H1 (cell line): ENCODE data around the gene LRTM2. TPM values are rescaled to one million over a fixed set of nuclear protein-coding genes. Genes with fewer than 3 reads are reported as not detected.

Experiments used
- CTCF ChIA-PET: fragments of 300-600 bp; sonication (Branson Sonifier 250); formaldehyde crosslinking; loops from one replicate; lab custom pipeline; 2021; ENCODE audit not compliant: partially characterized antibody; lab: Charles Lee
- POLR2A ChIA-PET: fragments of 300-600 bp; sonication (Branson Sonifier 250); formaldehyde crosslinking; loops from one replicate; lab custom pipeline; 2021; ENCODE audit warnings: inconsistent platforms; ENCODE audit not compliant: partially characterized antibody; lab: Charles Lee
- DNase-seq, 2 experiments: peaks; one replicate each; pipeline versions ENCODE4 v3.0.0 to v3.0.0-alpha.2; 2010 to 2022; ENCODE audit warnings: low spot score in 2 of 2, low read depth in 1 of 2, mixed read lengths in 1 of 2
- FAIRE-seq: peaks from 2 replicates; lab custom pipeline; 2011; peaks lifted over from hg19 to GRCh38; lab: Jason Lieb, UNC
- H2AFZ ChIP-seq: 2 replicates; pipeline ENCODE4 v1.8.1; 2012; ENCODE audit warnings: low read length, inconsistent platforms
- H2AK5ac ChIP-seq: 2 replicates; pipeline ENCODE4 v1.6.1; 2013; ENCODE audit warnings: low read depth, low read length
- H2BK120ac ChIP-seq: replicated peaks from 2 replicates; pipeline ENCODE3; 2013; ENCODE audit warnings: low read depth, low read length, inconsistent platforms
- H2BK12ac ChIP-seq: 2 replicates; pipeline ENCODE4 v1.6.1; 2013; ENCODE audit warnings: low read depth, low read length
- H2BK15ac ChIP-seq: 2 replicates; pipeline ENCODE4 v1.6.1; 2013; ENCODE audit warnings: low read length
- H2BK20ac ChIP-seq: 2 replicates; pipeline ENCODE4 v1.6.1; 2013; ENCODE audit warnings: low read length
- H2BK5ac ChIP-seq: 2 replicates; pipeline ENCODE4 v1.6.1; 2013; ENCODE audit warnings: low read depth, low read length
- H3K14ac ChIP-seq: 2 replicates; pipeline ENCODE4 v1.6.1; 2013; ENCODE audit warnings: inconsistent platforms; ENCODE audit not compliant: insufficient read length
- H3K18ac ChIP-seq: 2 replicates; pipeline ENCODE4 v1.6.1; 2013; ENCODE audit warnings: low read length; ENCODE audit errors: extremely low read depth
- H3K23ac ChIP-seq: 2 replicates; pipeline ENCODE4 v1.6.1; 2013; ENCODE audit warnings: inconsistent platforms; ENCODE audit not compliant: insufficient read length
- H3K23me2 ChIP-seq: 2 replicates; pipeline ENCODE4 v1.6.1; 2013; ENCODE audit warnings: low read depth, low read length
- H3K27ac ChIP-seq: 2 replicates; pipeline ENCODE4 v1.6.1; 2011; ENCODE audit warnings: low read depth, low read length, inconsistent platforms
- H3K27me3 ChIP-seq, 4 experiments: replicated peaks in 1 of 4; 1 replicate in 1 of 4; 2 replicates in 3 of 4; pipeline versions ENCODE4 v1.6.1 to v1.8.1; 2011 to 2013; ENCODE audit warnings: low read length in 3 of 4, mild to moderate bottlenecking in 3 of 4, inconsistent platforms in 2 of 4, mixed read lengths in 2 of 4, moderate library complexity in 1 of 4; ENCODE audit not compliant: control insufficient read depth in 3 of 4, insufficient read depth in 3 of 4; ENCODE audit errors: extremely low read depth in 1 of 4
- H3K36me3 ChIP-seq, 4 experiments: 2 replicates each; pipeline versions ENCODE4 v1.6.1 to v1.8.1; 2011 to 2013; ENCODE audit warnings: mild to moderate bottlenecking in 4 of 4, low read length in 3 of 4, moderate library complexity in 2 of 4, control low read depth in 1 of 4, inconsistent platforms in 1 of 4; ENCODE audit not compliant: insufficient read depth in 4 of 4, control insufficient read depth in 2 of 4
- H3K4ac ChIP-seq: replicated peaks from 2 replicates; pipeline ENCODE3; 2013; ENCODE audit warnings: low read length, low read depth, mixed read lengths, inconsistent platforms; ENCODE audit not compliant: insufficient read length
- H3K4me1 ChIP-seq, 4 experiments: replicated peaks in 1 of 4; 1 replicate in 1 of 4; 2 replicates in 3 of 4; pipeline versions ENCODE4 v1.6.1 to v1.8.1; 2011 to 2013; ENCODE audit warnings: low read length in 3 of 4, inconsistent platforms in 2 of 4, mixed read lengths in 1 of 4; ENCODE audit not compliant: insufficient read depth in 4 of 4, control insufficient read depth in 3 of 4
- H3K4me2 ChIP-seq, 2 experiments: 2 replicates each; pipeline versions ENCODE4 v1.6.1 to v1.8.1; 2011 to 2013; ENCODE audit warnings: low read depth in 2 of 2, low read length in 2 of 2, control low read depth in 1 of 2, inconsistent platforms in 1 of 2, mild to moderate bottlenecking in 1 of 2; ENCODE audit not compliant: insufficient read depth in 1 of 2
- H3K4me3 ChIP-seq, 4 experiments: fragments of 200-600, 300-600 bp in 1 of 4; sonication (generic), shearing (Covaris generic), sonication (Bioruptor Twin) in 1 of 4; 2 replicates each; pipeline versions ENCODE4 v1.5.1 to v1.8.1; 2011 to 2016; ENCODE audit warnings: low read length in 4 of 4, low read depth in 3 of 4, control low read depth in 2 of 4, inconsistent platforms in 2 of 4, mild to moderate bottlenecking in 2 of 4, mixed read lengths in 1 of 4, moderate library complexity in 1 of 4; ENCODE audit not compliant: insufficient read depth in 2 of 4; ENCODE audit errors: extremely low read depth in 1 of 4
- H3K56ac ChIP-seq: replicated peaks from 2 replicates; pipeline ENCODE3; 2013; ENCODE audit warnings: low read depth, mild to moderate bottlenecking, mixed read lengths, low read length, inconsistent platforms; ENCODE audit not compliant: insufficient read length
- H3K79me1 ChIP-seq: 2 replicates; pipeline ENCODE4 v1.6.1; 2013; ENCODE audit warnings: low read depth, low read length, control low read depth
- H3K79me2 ChIP-seq, 2 experiments: 2 replicates each; pipeline versions ENCODE4 v1.6.1 to v1.8.1; 2012 to 2013; ENCODE audit warnings: low read length in 2 of 2, mild to moderate bottlenecking in 2 of 2, inconsistent platforms in 1 of 2; ENCODE audit not compliant: insufficient read depth in 2 of 2, control insufficient read depth in 1 of 2
- H3K9ac ChIP-seq, 4 experiments: replicated peaks in 1 of 4; 1 replicate in 1 of 4; 2 replicates in 3 of 4; pipeline versions ENCODE4 v1.6.1 to v1.8.1; 2011 to 2013; ENCODE audit warnings: low read depth in 3 of 4, low read length in 3 of 4, control low read depth in 2 of 4, mild to moderate bottlenecking in 2 of 4, moderate library complexity in 2 of 4, inconsistent platforms in 1 of 4; ENCODE audit errors: extremely low read depth in 1 of 4
- H3K9me3 ChIP-seq, 2 experiments: 2 replicates each; pipeline versions ENCODE4 v1.6.1 to v1.8.1; 2012 to 2013; ENCODE audit warnings: mild to moderate bottlenecking in 2 of 2, moderate library complexity in 2 of 2, control low read depth in 1 of 2, inconsistent platforms in 1 of 2, low read depth in 1 of 2, low read length in 1 of 2, mixed read lengths in 1 of 2; ENCODE audit not compliant: insufficient read depth in 2 of 2
- H4K20me1 ChIP-seq, 2 experiments: replicated peaks in 1 of 2; 2 replicates each; pipeline versions ENCODE3 to v1.8.1; 2011 to 2013; ENCODE audit warnings: inconsistent platforms in 2 of 2, low read length in 2 of 2, mild to moderate bottlenecking in 1 of 2; ENCODE audit not compliant: insufficient read depth in 2 of 2, control insufficient read depth in 1 of 2
- H4K5ac ChIP-seq: 2 replicates; pipeline ENCODE4 v1.6.1; 2013; ENCODE audit warnings: low read length, low read depth, mixed read lengths, inconsistent platforms; ENCODE audit not compliant: insufficient read length
- H4K8ac ChIP-seq: 2 replicates; pipeline ENCODE4 v1.8.0; 2013; ENCODE audit warnings: mild to moderate bottlenecking, moderate library complexity, low read length, inconsistent platforms; ENCODE audit not compliant: insufficient read depth; ENCODE audit errors: extremely low read depth
- H4K91ac ChIP-seq: replicated peaks from 2 replicates; pipeline ENCODE3; 2013; ENCODE audit warnings: low read length, mixed read lengths, inconsistent platforms; ENCODE audit not compliant: insufficient read length
- CREB1 ChIP-seq: IDR thresholded peaks from 2 replicates; pipeline ENCODE4 v1.6.1; 2012; ENCODE audit warnings: inconsistent platforms
- SP2 ChIP-seq: IDR thresholded peaks from 2 replicates; pipeline ENCODE4 v1.6.1; 2012; ENCODE audit warnings: mild to moderate bottlenecking, low read length, inconsistent platforms
- SP4 ChIP-seq: IDR thresholded peaks from 2 replicates; pipeline ENCODE4 v1.6.1; 2012; ENCODE audit warnings: low read length, inconsistent platforms
- WGBS, 2 experiments: shearing (Covaris generic) in 1 of 2; methylation state at CpG; one replicate each; pipeline versions ENCODE4 v1.1.6 to v1.1.7; 2013 to 2015; ENCODE audit warnings: low lambda C conversion rate in 2 of 2, mixed read lengths in 2 of 2, inconsistent platforms in 1 of 2, low coverage in 1 of 2, missing lambda C conversion rate in 1 of 2; ENCODE audit not compliant: insufficient replicate concordance in 2 of 2, insufficient coverage in 1 of 2, insufficient read length in 1 of 2; ENCODE audit errors: extremely low coverage in 1 of 2, missing lambda C conversion rate in 1 of 2; 5-methylcytosine and 5-hydroxymethylcytosine counted together
- polyA plus RNA-seq, 7 experiments: library from polyadenylated mRNA; depleted of rRNA in 3 of 7; stranded (reverse) in 5 of 7; unstranded in 2 of 7; fragments of >200 nt in 5 of 7; fragments of 200-250 nt in 2 of 7; gene quantifications; 1 replicate in 5 of 7; 2 replicates in 1 of 7; 4 replicates in 1 of 7; pipeline versions ENCODE4 v1.2.1 to v1.2.3, GENCODE V29; 2011 to 2013; ENCODE audit warnings: missing spikeins in 2 of 7, mixed read lengths in 2 of 7
- total RNA-seq: library from RNA; stranded (reverse); fragmentation: NEBNext Ultra II Directional; extraction: Animal tissue kit (Norgen Biotek cat#: 25700); gene quantifications from 2 replicates; pipeline ENCODE4 v1.2.1, GENCODE V29; 2021

The LRTM2 gene
- total and polyA plus RNA-seq, 2 of the 8 experiments (the other 6 are each of a cell fraction or from before 2014, with no cell fraction given) = 0.06 TPM; not detected in 1

DNA sequence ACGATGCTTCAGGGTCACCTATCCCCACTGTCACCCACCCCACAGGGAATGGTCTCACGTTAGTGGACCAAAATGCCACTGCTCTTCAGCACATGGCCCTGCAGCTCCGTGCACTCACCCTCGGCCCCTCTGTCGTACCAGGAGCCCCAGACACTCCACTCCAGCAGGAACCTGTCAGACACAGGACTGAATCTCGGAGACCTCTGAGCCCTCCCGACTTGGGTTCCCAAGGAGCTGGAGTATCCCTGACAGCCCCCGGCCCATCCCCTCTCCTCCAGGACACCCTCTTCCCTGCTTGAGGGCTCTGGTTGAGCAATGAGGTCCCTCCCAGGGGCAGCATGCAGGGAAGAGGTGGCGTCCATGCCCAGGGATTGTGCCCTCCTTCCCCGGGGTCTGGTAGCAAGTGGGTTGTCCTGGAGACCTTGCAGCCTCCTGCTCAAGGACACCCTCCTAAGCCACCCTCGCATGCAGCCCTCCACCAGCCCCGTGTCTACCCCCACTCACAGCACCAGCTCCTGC, 20.4 kb upstream of the LRTM2 start:
- Histone ChIP-seq H3K4me2 (no peak overlapping the region), H4K91ac (no peak overlapping the region), H3K27ac (no peak overlapping the region), H2AFZ (no peak overlapping the region), H3K14ac (no peak overlapping the region), H3K18ac (no peak overlapping the region), H2BK12ac (peak overlapping the region; percentile 6; the same call in 1 of the 2 replicates), H4K8ac (no peak overlapping the region; the same call in none of the 2 replicates), H3K23ac (no peak overlapping the region), H2BK5ac (no peak overlapping the region), H3K27me3 (peaks cover 1 to 11% (median 7%) of the 10 kb centered on the region in 4 experiments; a peak in 6 of 7 replicates), H4K5ac (no peak overlapping the region), H4K20me1 (no peaks in the 10 kb centered on the region), H2AK5ac (no peak overlapping the region), H3K79me1 (no peaks in the 10 kb centered on the region), H3K79me2 (no peaks in the 10 kb centered on the region), H2BK15ac (peak overlapping the region; percentile 4; the same call in 1 of the 2 replicates), H2BK20ac (no peak overlapping the region), H3K4me1 (peaks cover 0 to 12% (median 1%) of the 10 kb centered on the region in 4 experiments; a peak in 5 of 7 replicates), H3K23me2 (peaks cover 11% of the 10 kb centered on the region), H3K56ac (no peak overlapping the region), H3K9me3 (no peaks in the 10 kb centered on the region), H3K4me3 (no peak overlapping the region), H3K9ac (no peak overlapping the region), H3K4ac (no peak overlapping the region), H3K36me3 (no peaks in the 10 kb centered on the region), H2BK120ac (no peak overlapping the region)
- DNase-seq (no peak), FAIRE-seq (no peak)
- POLR2A ChIA-PET = interaction anchor here (1.0 kb wide), 1 partner anchor 145 kb away, joined by 3 read pairs; no protein-coding TSS in a partner anchor
- WGBS, 2 experiments = 88% methylated on average over 12 of the region's 12 CpGs; no CpG with 5 or more reads in 1 of the 2 experiments
- CTCF ChIA-PET = interaction anchor here (0.6 to 14.3 kb wide), 13 partner anchors 9 to 152 kb away, joined by 3 to 188 read pairs (median 8); no protein-coding TSS in a partner anchor
- TF ChIP-seq SP4 = no peak
- TF ChIP-seq SP2 = no peak
- TF ChIP-seq CREB1 = no peak
- TF ChIP-seq, all 59 proteins: peak for 0
